Left ventricle myocardium inferior (tissue), 1 donor: ENCODE measurements around the gene MPC1L. TPM values are rescaled to one million over a fixed set of nuclear protein-coding genes. Genes with fewer than 3 reads are reported as not detected.
"Not testable (repeated sequence)": the region's sequence is repeated elsewhere in the genome, so short reads cannot be mapped to it uniquely, and the experiment has no call there.

Experiments
- DNase-seq: peaks from one replicate; pipeline ENCODE4 v3.0.0-alpha.2; 2020
- H3K27ac ChIP-seq: fragments of 200-600 bp; replicated peaks from 2 replicates; pipeline ENCODE4 v1.8.0; 2021
- H3K27me3 ChIP-seq: fragments of 200-600 bp; 2 replicates; pipeline ENCODE4 v1.8.0; 2021; ENCODE audit warnings: low read depth
- H3K36me3 ChIP-seq: fragments of 200-600 bp; 2 replicates; pipeline ENCODE4 v1.8.0; 2021
- H3K4me1 ChIP-seq: fragments of 200-600 bp; 2 replicates; pipeline ENCODE4 v1.8.0; 2021
- H3K4me3 ChIP-seq: fragments of 200-600 bp; 2 replicates; pipeline ENCODE4 v1.8.0; 2021; ENCODE audit warnings: mild to moderate bottlenecking, moderate library complexity
- H3K9me3 ChIP-seq: fragments of 200-600 bp; replicated peaks from 2 replicates; pipeline ENCODE4 v1.8.0; 2021
- CTCF ChIP-seq: fragments of 200-600 bp; IDR thresholded peaks from 2 replicates; pipeline ENCODE4 v1.8.0; 2021; ENCODE audit warnings: antibody characterized with exemption, mild to moderate bottlenecking, borderline replicate concordance
- intact Hi-C: fragments of 100-400 bp; cut with micrococcal nuclease; formaldehyde crosslinking; loops from one replicate; pipeline ENCODE4 v1.11.0; 2022
- total RNA-seq: library from RNA; stranded (reverse); fragmentation: NEBNext Ultra II Directional; extraction: Animal tissue kit (Norgen Biotek cat#: 25700); gene quantifications from one replicate; pipeline ENCODE4 v1.2.1, GENCODE V29; 2021
- donor health status: DM: no; HTN: yes; CAD: no; lungs with severe emphysema.

Gene MPC1L
- total RNA-seq, 1 donor from 2014 or later = not detected

DNA sequence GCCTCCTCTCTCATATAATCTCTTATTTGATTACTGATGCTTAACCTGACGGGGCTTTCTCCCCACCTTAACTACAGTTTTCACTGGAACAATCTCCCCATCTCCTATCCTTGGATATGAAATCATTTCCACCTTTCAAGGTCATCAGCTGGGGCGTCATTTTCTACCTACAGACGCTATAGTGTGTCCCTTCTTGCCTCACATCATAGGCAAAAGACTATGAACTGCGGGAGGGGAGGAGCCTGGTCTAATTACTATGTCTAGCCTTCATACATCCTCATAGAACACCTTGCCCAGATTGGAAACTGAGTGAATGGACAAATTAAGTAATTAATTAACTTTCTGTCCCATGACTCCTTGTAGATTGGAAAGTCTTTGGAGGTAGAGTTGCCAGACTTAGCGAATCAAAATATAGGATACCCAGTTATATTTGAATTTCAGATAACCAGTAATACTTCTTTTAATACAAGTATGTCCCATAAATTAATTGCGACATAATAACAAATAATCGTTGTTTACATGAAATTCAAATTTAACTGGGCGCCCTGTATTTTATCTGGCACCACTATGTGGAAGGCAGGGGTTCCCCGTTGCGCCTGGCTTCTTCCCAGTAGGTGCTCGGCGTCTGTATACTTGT lies 43.2 kb upstream of the MPC1L start:
- DNase-seq = no peak
- intact Hi-C loops = no loop called here
- Histone ChIP-seq H3K27ac (peak overlapping the region; percentile 89), H3K36me3 (no peaks in the 10 kb centered on the region), H3K27me3 (no peaks in the 10 kb centered on the region), H3K9me3 (no peaks in the 10 kb centered on the region), H3K4me1 (peaks cover 24% of the 10 kb centered on the region), H3K4me3 (peak overlapping the region; percentile 87)
- TF ChIP-seq CTCF = no peak

- Histone ChIP-seq H3K27ac (peak within 1 kb of the TSS; percentile 89), H3K27me3 (no peaks in the 10 kb centered on the region)
Measured at GRCh38 chrX:40580537-40581335, 42.5 kb upstream of the MPC1L start, which contains the start of gene ATP6AP2. Gene ATP6AP2, plus strand, starts transcription at chrX:40580970. Its CDS starts 96 bp downstream, at chrX:40581066.

DNA sequence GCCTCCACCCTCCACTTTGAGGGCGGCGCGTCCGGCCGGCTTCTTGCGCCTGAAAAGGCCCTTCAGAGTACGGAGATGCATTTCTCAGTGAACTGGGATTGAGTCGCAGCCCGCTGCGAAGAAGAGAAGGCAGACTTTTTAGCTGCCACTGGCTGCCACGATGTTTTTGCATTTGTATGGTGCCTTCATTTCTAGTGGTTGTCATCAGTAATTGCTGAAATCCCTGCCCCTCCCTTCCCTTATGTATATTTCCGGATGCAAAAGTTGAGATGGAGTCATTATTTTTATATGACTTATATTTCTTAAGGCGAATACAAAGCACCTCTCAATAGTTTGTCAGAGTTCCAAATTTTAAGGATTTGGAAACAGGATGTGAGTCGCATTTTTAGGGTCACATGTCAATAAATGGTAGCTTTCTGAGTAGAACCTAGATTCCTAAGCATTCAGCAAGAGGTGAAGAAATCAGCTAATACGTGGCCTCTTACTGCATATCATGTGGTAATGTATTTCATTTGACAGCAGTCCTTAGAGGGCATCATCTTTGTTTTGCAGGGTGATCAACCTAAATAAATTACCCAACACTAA lies 41.8 kb upstream of the MPC1L start:
- Histone ChIP-seq H3K4me3 (peak overlapping the region; percentile 87), H3K27ac (peak overlapping the region; percentile 89), H3K27me3 (no peaks in the 10 kb centered on the region), H3K36me3 (no peaks in the 10 kb centered on the region), H3K4me1 (peaks cover 24% of the 10 kb centered on the region), H3K9me3 (no peaks in the 10 kb centered on the region)
- intact Hi-C loops = no loop called here
- no peak for TF ChIP-seq CTCF
- DNase-seq = no peak

More at GRCh38 chrX:40580537-40581335, 42.5 kb upstream of the MPC1L start, which contains the start of gene ATP6AP2:
- intact Hi-C loops = no loop called here
- peaks cover 24% of the 10 kb centered on the region for H3K4me1 ChIP-seq
- no peaks in the 10 kb centered on the region for H3K36me3 ChIP-seq
- no peak for TF ChIP-seq CTCF
- no peaks in the 10 kb centered on the region for H3K9me3 ChIP-seq
- H3K4me3 ChIP-seq = peak within 1 kb of the TSS; percentile 87
- peak; percentile 88 for DNase-seq

DNA sequence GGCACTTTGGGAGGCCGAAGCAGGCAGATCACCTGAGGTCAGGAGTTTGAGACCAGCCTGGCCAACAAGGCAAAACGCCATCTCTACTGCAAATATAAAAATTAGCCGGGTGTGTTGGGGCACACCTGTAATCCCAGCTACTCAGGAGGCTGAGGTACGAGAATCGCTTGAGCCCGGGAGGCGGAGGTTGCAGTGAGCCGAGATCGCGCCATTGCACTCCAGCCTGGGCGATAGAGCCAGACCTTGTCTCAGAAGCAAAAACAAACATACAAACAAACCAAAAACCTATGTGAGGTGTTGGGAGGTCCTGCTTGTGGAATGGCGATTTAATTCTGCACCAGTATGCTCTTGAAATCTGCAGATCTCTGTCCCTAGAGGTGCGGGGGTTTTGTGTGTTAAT lies 41.0 kb upstream of the MPC1L start:
- Histone ChIP-seq H3K4me1 (peaks cover 24% of the 10 kb centered on the region), H3K4me3 (peak overlapping the region; percentile 87)
- H3K27me3 ChIP-seq, H3K36me3 ChIP-seq, H3K9me3 ChIP-seq, DNase-seq, H3K27ac ChIP-seq, intact Hi-C loops: not testable (repeated sequence)

- Histone ChIP-seq H3K4me1 (peaks cover 24% of the 10 kb centered on the region), H3K27me3 (no peaks in the 10 kb centered on the region)
Measured at GRCh38 chrX:40582811-40583210, 40.4 kb upstream of the MPC1L start.

GRCh38 chrX:40587623-40588022 lies 35.6 kb upstream of the MPC1L start:
- H3K4me1 ChIP-seq, H3K9me3 ChIP-seq, H3K27ac ChIP-seq, intact Hi-C loops, DNase-seq, H3K4me3 ChIP-seq, H3K27me3 ChIP-seq: not testable (repeated sequence)
- peaks cover 23% of the 10 kb centered on the region for H3K36me3 ChIP-seq

More at GRCh38 chrX:40582811-40583210, 40.4 kb upstream of the MPC1L start:
- Histone ChIP-seq H3K4me3 (no peak overlapping the region), H3K27ac (no peak overlapping the region), H3K36me3 (no peaks in the 10 kb centered on the region), H3K9me3 (no peaks in the 10 kb centered on the region)
- intact Hi-C loops = no loop called here
- no peak for TF ChIP-seq CTCF
- no peak for DNase-seq

- H3K4me3 ChIP-seq, intact Hi-C loops, H3K4me1 ChIP-seq, H3K9me3 ChIP-seq, H3K27me3 ChIP-seq, H3K27ac ChIP-seq, DNase-seq: not testable (repeated sequence)
- peaks cover 30% of the 10 kb centered on the region for H3K36me3 ChIP-seq
Measured at GRCh38 chrX:40589616-40590321, 33.5 kb upstream of the MPC1L start.
